A549 treated with DMSO at 1 μM for 4 hours (cell line): ENCODE measurements around the gene CD177. TPM values are rescaled to one million over a fixed set of nuclear protein-coding genes. Genes with fewer than 3 reads are reported as not detected.

ENCODE experiments used
- total RNA-seq: library from RNA; stranded (reverse); fragments of 200-300 nt; extraction: Qiagen RNA extraction; gene quantifications from 5 replicates; pipeline ENCODE4 v1.2.3, GENCODE V29; 2022; ENCODE audit warnings: low read depth

CD177 gene, protein sequence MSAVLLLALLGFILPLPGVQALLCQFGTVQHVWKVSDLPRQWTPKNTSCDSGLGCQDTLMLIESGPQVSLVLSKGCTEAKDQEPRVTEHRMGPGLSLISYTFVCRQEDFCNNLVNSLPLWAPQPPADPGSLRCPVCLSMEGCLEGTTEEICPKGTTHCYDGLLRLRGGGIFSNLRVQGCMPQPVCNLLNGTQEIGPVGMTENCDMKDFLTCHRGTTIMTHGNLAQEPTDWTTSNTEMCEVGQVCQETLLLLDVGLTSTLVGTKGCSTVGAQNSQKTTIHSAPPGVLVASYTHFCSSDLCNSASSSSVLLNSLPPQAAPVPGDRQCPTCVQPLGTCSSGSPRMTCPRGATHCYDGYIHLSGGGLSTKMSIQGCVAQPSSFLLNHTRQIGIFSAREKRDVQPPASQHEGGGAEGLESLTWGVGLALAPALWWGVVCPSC
- total RNA-seq, result 0.16 to 0.25 TPM (median 0.21 TPM) in 4 of 5 replicates, not detected in the other

DNA sequence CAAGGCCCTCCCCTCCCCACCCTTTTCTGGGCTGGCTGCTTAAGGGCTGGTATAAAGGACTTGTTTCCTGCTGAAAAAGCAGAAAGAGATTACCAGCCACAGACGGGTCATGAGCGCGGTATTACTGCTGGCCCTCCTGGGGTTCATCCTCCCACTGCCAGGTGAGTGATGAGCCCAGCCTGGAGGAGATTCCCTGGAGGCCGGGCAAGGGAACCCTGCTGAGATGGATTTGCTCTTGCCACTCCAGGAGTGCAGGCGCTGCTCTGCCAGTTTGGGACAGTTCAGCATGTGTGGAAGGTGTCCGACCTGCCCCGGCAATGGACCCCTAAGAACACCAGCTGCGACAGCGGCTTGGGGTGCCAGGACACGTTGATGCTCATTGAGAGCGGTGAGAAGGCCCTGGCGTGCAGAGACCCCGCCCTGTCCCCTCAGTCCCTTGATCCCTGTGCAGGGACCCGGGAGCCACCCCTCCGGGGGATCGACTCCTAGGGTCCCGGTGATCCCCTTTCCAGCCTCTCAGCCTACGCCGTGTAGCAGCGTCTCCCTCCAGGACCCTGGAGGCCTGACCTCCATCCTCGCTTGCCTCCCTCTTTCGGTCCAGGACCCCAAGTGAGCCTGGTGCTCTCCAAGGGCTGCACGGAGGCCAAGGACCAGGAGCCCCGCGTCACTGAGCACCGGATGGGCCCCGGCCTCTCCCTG, at the start of gene CD177:
Gene CD177, plus strand, starts transcription at position 81 of the 699 bp plus-strand sequence. Its CDS starts 29 bp downstream, at position 110.

Other genes with a start within 250 kb of the CD177 start
- 0.53 to 1.3 TPM (median 0.66 TPM) in 5 replicates for gene PSG5, start 167.2 kb upstream of the CD177 start, total RNA-seq
- gene PSG4, start 148.0 kb upstream of the CD177 start, total RNA-seq, result 0.47 to 1.2 TPM (median 1.1 TPM) in 5 replicates
- gene PSG9, start 84.2 kb upstream of the CD177 start, total RNA-seq, result 0.12 to 0.15 TPM (median 0.13 TPM) in 3 of 5 replicates, not detected in the others
- gene TEX101, start 61.2 kb downstream of the CD177 start, total RNA-seq, result not detected in 5 replicates
- 0.45 to 1.2 TPM (median 0.58 TPM) in 5 replicates for gene LYPD3, start 111.9 kb downstream of the CD177 start, total RNA-seq
- gene PHLDB3, start 151.1 kb downstream of the CD177 start, total RNA-seq, result 8.5 to 13.2 TPM (median 9.7 TPM) in 5 replicates
- 50.5 to 52.8 TPM (median 51.5 TPM) in 5 replicates for gene ETHE1, start 173.5 kb downstream of the CD177 start, total RNA-seq
- 1.4 to 2.6 TPM (median 1.9 TPM) in 5 replicates for gene ZNF575, start 179.5 kb downstream of the CD177 start, total RNA-seq
- 27.8 to 35.5 TPM (median 28.8 TPM) in 5 replicates for gene XRCC1, start 221.8 kb downstream of the CD177 start, total RNA-seq
- 0.22 to 0.55 TPM (median 0.30 TPM) in 5 replicates for gene PINLYP, start 222.1 kb downstream of the CD177 start, total RNA-seq
- 5.9 to 7.4 TPM (median 6.6 TPM) in 5 replicates for gene IRGQ, start 242.4 kb downstream of the CD177 start, total RNA-seq
- 15.5 to 22.4 TPM (median 21.0 TPM) in 5 replicates for gene ZNF576, start 242.9 kb downstream of the CD177 start, total RNA-seq